Mesenchymal stem cell (in vitro differentiated cells and primary cell): ENCODE results near the gene IL26.

Source experiments
- DNase-seq: peaks from one replicate; pipeline ENCODE4 v3.0.0-alpha.2; 2013
- H2AFZ ChIP-seq: one replicate; pipeline ENCODE4 v1.6.1; 2013; ENCODE audit warnings: low read depth, mild to moderate bottlenecking, control low read depth, inconsistent platforms, low read length, moderate library complexity
- H2AK5ac ChIP-seq: 2 replicates; pipeline ENCODE4 v1.6.1; 2013; ENCODE audit warnings: low read length, moderate library complexity, mild to moderate bottlenecking, inconsistent platforms; ENCODE audit not compliant: severe bottlenecking
- H2BK120ac ChIP-seq: one replicate; pipeline ENCODE4 v1.6.1; 2013; ENCODE audit warnings: low read depth, mild to moderate bottlenecking, inconsistent platforms, low read length, moderate library complexity
- H2BK12ac ChIP-seq, 2 experiments: one replicate each; pipeline ENCODE4 v1.6.1; 2013; ENCODE audit warnings: inconsistent platforms in 2 of 2, low read length in 2 of 2, mild to moderate bottlenecking in 2 of 2, moderate library complexity in 2 of 2, control low read depth in 1 of 2
- H2BK15ac ChIP-seq: one replicate; pipeline ENCODE4 v1.6.1; 2013; ENCODE audit warnings: mild to moderate bottlenecking, low read depth, inconsistent platforms; ENCODE audit not compliant: poor library complexity, severe bottlenecking
- H2BK5ac ChIP-seq: 2 replicates; pipeline ENCODE4 v1.6.1; 2013; ENCODE audit warnings: low read depth, mild to moderate bottlenecking, low read length, control low read depth, inconsistent platforms; ENCODE audit not compliant: poor library complexity, severe bottlenecking
- H3K14ac ChIP-seq, 2 experiments: one replicate each; pipeline ENCODE4 v1.6.1; 2013; ENCODE audit warnings: inconsistent platforms in 2 of 2, low read length in 2 of 2, control low read depth in 1 of 2, mild to moderate bottlenecking in 1 of 2, moderate library complexity in 1 of 2
- H3K18ac ChIP-seq, 2 experiments: one replicate each; pipeline ENCODE4 v1.6.1; 2013; ENCODE audit warnings: inconsistent platforms in 2 of 2, low read length in 2 of 2, control low read depth in 1 of 2, low read depth in 1 of 2, mild to moderate bottlenecking in 1 of 2
- H3K23ac ChIP-seq, 2 experiments: one replicate each; pipeline ENCODE4 v1.6.1; 2013; ENCODE audit warnings: inconsistent platforms in 2 of 2, low read length in 2 of 2, mild to moderate bottlenecking in 2 of 2, moderate library complexity in 2 of 2, control low read depth in 1 of 2
- H3K27ac ChIP-seq: 2 replicates; pipeline ENCODE4 v1.5.1; 2013; ENCODE audit warnings: mild to moderate bottlenecking, moderate library complexity, low read length, control low read depth, inconsistent platforms; ENCODE audit not compliant: poor library complexity, severe bottlenecking
- H3K27me3 ChIP-seq, 2 experiments: 2 replicates each; pipeline versions ENCODE4 v1.6.1 to v1.7.0; 2013; ENCODE audit warnings: low read length in 2 of 2, mild to moderate bottlenecking in 2 of 2, moderate library complexity in 2 of 2, control low read depth in 1 of 2, inconsistent platforms in 1 of 2; ENCODE audit not compliant: control insufficient read depth in 1 of 2, insufficient read depth in 1 of 2
- H3K36me3 ChIP-seq, 2 experiments: 2 replicates each; pipeline versions ENCODE4 v1.6.1 to v1.7.0; 2013; ENCODE audit warnings: low read length in 2 of 2, control low read depth in 1 of 2, inconsistent platforms in 1 of 2, low read depth in 1 of 2, mild to moderate bottlenecking in 1 of 2; ENCODE audit not compliant: insufficient read depth in 2 of 2, control insufficient read depth in 1 of 2
- H3K4ac ChIP-seq, 2 experiments: one replicate each; pipeline ENCODE4 v1.6.1; 2013; ENCODE audit warnings: inconsistent platforms in 2 of 2, low read length in 2 of 2, mild to moderate bottlenecking in 2 of 2, moderate library complexity in 2 of 2, control low read depth in 1 of 2, low read depth in 1 of 2
- H3K4me1 ChIP-seq: 2 replicates; pipeline ENCODE4 v1.6.1; 2013; ENCODE audit warnings: low read depth, low read length, control low read depth; ENCODE audit not compliant: control insufficient read depth, insufficient read depth
- H3K4me2 ChIP-seq: 2 replicates; pipeline ENCODE4 v1.6.1; 2013; ENCODE audit warnings: low read length, mild to moderate bottlenecking, inconsistent platforms; ENCODE audit not compliant: poor library complexity, severe bottlenecking
- H3K4me3 ChIP-seq, 2 experiments: 2 replicates each; pipeline versions ENCODE4 v1.5.1 to v1.7.0; 2013; ENCODE audit warnings: low read length in 2 of 2, mild to moderate bottlenecking in 2 of 2, control low read depth in 1 of 2, low read depth in 1 of 2; ENCODE audit not compliant: insufficient read depth in 1 of 2
- H3K79me1 ChIP-seq: replicated peaks from 2 replicates; pipeline ENCODE4 v1.6.1; 2013; ENCODE audit warnings: mild to moderate bottlenecking, control low read depth, low read length, inconsistent platforms; ENCODE audit not compliant: poor library complexity, severe bottlenecking
- H3K9ac ChIP-seq: 2 replicates; pipeline ENCODE4 v1.7.0; 2013; ENCODE audit warnings: mild to moderate bottlenecking, low read length, moderate library complexity
- H3K9me3 ChIP-seq: 2 replicates; pipeline ENCODE4 v1.7.0; 2013; ENCODE audit warnings: mild to moderate bottlenecking, low read length; ENCODE audit not compliant: control insufficient read depth
- H4K8ac ChIP-seq: one replicate; pipeline ENCODE4 v1.6.1; 2013; ENCODE audit warnings: inconsistent platforms, mild to moderate bottlenecking, low read length, moderate library complexity
- H4K91ac ChIP-seq: one replicate; pipeline ENCODE4 v1.6.1; 2013; ENCODE audit warnings: mild to moderate bottlenecking, low read length, inconsistent platforms
- WGBS: methylation state at CpG from one replicate; pipeline ENCODE4 v1.1.7; 2013; ENCODE audit warnings: mixed read lengths; 5-methylcytosine and 5-hydroxymethylcytosine counted together

Gene IL26

GRCh38 chr12:68233498-68233897 is 7.9 kb upstream of the IL26 start:
- H3K23ac ChIP-seq = no peak overlapping the region
- no peak overlapping the region for H3K9ac ChIP-seq
- H3K4me2 ChIP-seq = no peak overlapping the region
- H3K4ac ChIP-seq = no peak overlapping the region
- H3K79me1 ChIP-seq = no peaks in the 10 kb centered on the region
- no peak overlapping the region for H3K14ac ChIP-seq
- no peaks in the 10 kb centered on the region for H3K27me3 ChIP-seq
- H3K4me1 ChIP-seq = peaks cover 2% of the 10 kb centered on the region
- H3K4me3 ChIP-seq = no peak overlapping the region
- H2BK15ac ChIP-seq = no peak overlapping the region
- DNase-seq = no peak
- H4K91ac ChIP-seq = no peak overlapping the region
- no peak overlapping the region for H2BK120ac ChIP-seq
- H3K36me3 ChIP-seq = no peaks in the 10 kb centered on the region
- H4K8ac ChIP-seq = no peak overlapping the region
- WGBS = 80% methylated on average over 3 of the region's 5 CpGs
- no peak overlapping the region for H2AFZ ChIP-seq
- no peak overlapping the region for H3K18ac ChIP-seq
- H3K9me3 ChIP-seq = no peaks in the 10 kb centered on the region
- no peak overlapping the region for H2AK5ac ChIP-seq
- H2BK5ac ChIP-seq = no peak overlapping the region
- no peak overlapping the region for H3K27ac ChIP-seq
- H2BK12ac ChIP-seq = no peak overlapping the region

DNA sequence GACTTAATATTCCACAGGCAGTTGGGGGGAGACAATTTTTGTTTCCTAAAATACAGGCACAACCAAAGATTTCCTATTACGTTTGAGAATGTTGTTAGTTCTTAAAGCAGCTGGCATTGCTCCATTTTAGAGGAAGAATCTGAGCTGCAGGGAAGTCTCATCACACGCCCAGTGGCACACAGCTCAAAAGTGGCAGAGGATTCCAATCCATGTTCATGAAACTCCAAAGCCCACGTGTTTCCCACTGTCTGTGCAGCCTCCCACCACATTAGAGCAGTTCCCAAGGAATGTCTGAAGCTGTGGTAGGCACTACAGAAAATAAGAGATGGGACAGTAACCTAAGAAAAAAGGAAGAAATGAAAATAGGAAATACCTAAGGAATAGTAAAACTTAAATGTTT is 6.1 kb upstream of the IL26 start:
- Histone ChIP-seq H3K4me1 (no peaks in the 10 kb centered on the region), H3K23ac (no peak overlapping the region), H3K9ac (no peak overlapping the region), H3K36me3 (no peaks in the 10 kb centered on the region), H3K27ac (no peak overlapping the region), H4K91ac (no peak overlapping the region), H2BK120ac (no peak overlapping the region), H3K79me1 (no peaks in the 10 kb centered on the region), H3K27me3 (no peaks in the 10 kb centered on the region), H3K18ac (no peak overlapping the region), H2AK5ac (no peak overlapping the region), H3K4ac (no peak overlapping the region), H3K4me2 (no peak overlapping the region), H3K4me3 (no peak overlapping the region), H2BK15ac (no peak overlapping the region), H3K14ac (no peak overlapping the region), H3K9me3 (no peaks in the 10 kb centered on the region), H2BK5ac (no peak overlapping the region), H2AFZ (no peak overlapping the region), H4K8ac (peak overlapping the region; percentile 58), H2BK12ac (no peak overlapping the region)
- no peak for DNase-seq
- WGBS = 82% methylated on average over 3 of the region's 3 CpGs

- H3K36me3 ChIP-seq = no peaks in the 10 kb centered on the region
- peaks cover 0 to under 1% of the 10 kb centered on the region in 2 experiments for H3K27me3 ChIP-seq
- H3K27ac ChIP-seq = no peak overlapping the region
- no peak overlapping the region for H2BK120ac ChIP-seq
- no peak overlapping the region for H3K18ac ChIP-seq
- no peak for DNase-seq
- H2AK5ac ChIP-seq = no peak overlapping the region
- H3K79me1 ChIP-seq = no peaks in the 10 kb centered on the region
- no peak overlapping the region for H4K8ac ChIP-seq
- no peak overlapping the region for H2AFZ ChIP-seq
- H3K9me3 ChIP-seq = no peaks in the 10 kb centered on the region
- H3K4me3 ChIP-seq = no peak overlapping the region
- no peak overlapping the region for H2BK5ac ChIP-seq
- H3K4me2 ChIP-seq = no peak overlapping the region
- H3K23ac ChIP-seq = no peak overlapping the region
- H3K4ac ChIP-seq = no peak overlapping the region
- H2BK12ac ChIP-seq = no peak overlapping the region
- no peak overlapping the region for H3K9ac ChIP-seq
- no peak overlapping the region for H3K14ac ChIP-seq
- no peak overlapping the region for H4K91ac ChIP-seq
- no peak overlapping the region for H2BK15ac ChIP-seq
- H3K4me1 ChIP-seq = no peaks in the 10 kb centered on the region
These were observed 5.6 kb upstream of the IL26 start for GRCh38 chr12:68231229-68231628.

- Histone ChIP-seq H2AK5ac (no peak overlapping the region), H3K9me3 (no peaks in the 10 kb centered on the region), H3K79me1 (no peaks in the 10 kb centered on the region), H2AFZ (no peak overlapping the region), H3K14ac (no peak overlapping the region), H2BK12ac (no peak overlapping the region), H3K18ac (no peak overlapping the region), H4K91ac (no peak overlapping the region), H2BK15ac (no peak overlapping the region), H2BK5ac (no peak overlapping the region), H3K36me3 (no peaks in the 10 kb centered on the region), H3K4me3 (no peak overlapping the region), H3K27ac (no peak overlapping the region), H3K4me1 (no peaks in the 10 kb centered on the region), H3K4me2 (no peak overlapping the region), H3K27me3 (peaks cover 0 to 4% of the 10 kb centered on the region in 2 experiments), H4K8ac (no peak overlapping the region), H2BK120ac (no peak overlapping the region), H3K23ac (no peak overlapping the region), H3K4ac (no peak overlapping the region), H3K9ac (no peak overlapping the region)
- WGBS = 74% methylated on average over 2 of the region's 2 CpGs
- no peak for DNase-seq
These were observed 4.3 kb upstream of the IL26 start for GRCh38 chr12:68229956-68230355.
